GM23338 (cell line): ENCODE measurements around the gene POLR1A. TPM values are rescaled to one million over a fixed set of nuclear protein-coding genes. Genes with fewer than 3 reads are reported as not detected.

ENCODE experiments used
- ATAC-seq: fragments of 200-7000 bp; cut with Tn5 transposase; 3 replicates; pipeline ENCODE4 v1.9.1; 2020
- DNase-seq: peaks from one replicate; pipeline ENCODE4 v3.0.0-alpha.2; 2015; ENCODE audit warnings: low spot score
- H2AFZ ChIP-seq: fragments of 200-600 bp; sonication (generic); 2 replicates; pipeline ENCODE4 v1.8.0; 2016; ENCODE audit warnings: antibody characterized with exemption, mild to moderate bottlenecking, moderate library complexity
- H3F3A ChIP-seq: fragments of 200-600 bp; sonication (generic); replicated peaks from 2 replicates; pipeline ENCODE4 v1.8.0; 2017; ENCODE audit warnings: antibody characterized with exemption, mixed run types, low read depth
- H3K27ac ChIP-seq: fragments of 200-600 bp; sonication (generic); 2 replicates; pipeline ENCODE4 v1.6.1; 2016; ENCODE audit warnings: low read depth
- H3K27me3 ChIP-seq: fragments of 200-600 bp; sonication (generic); 2 replicates; pipeline ENCODE4 v1.8.0; 2016; ENCODE audit warnings: mild to moderate bottlenecking, mixed run types, moderate library complexity; ENCODE audit not compliant: insufficient read depth
- H3K36me3 ChIP-seq: fragments of 200-600 bp; sonication (generic); 2 replicates; pipeline ENCODE4 v1.8.0; 2016; ENCODE audit warnings: mild to moderate bottlenecking; ENCODE audit not compliant: insufficient read depth
- H3K4me1 ChIP-seq: fragments of 200-600 bp; sonication (generic); 2 replicates; pipeline ENCODE4 v1.8.0; 2016; ENCODE audit warnings: mild to moderate bottlenecking, moderate library complexity; ENCODE audit not compliant: insufficient read depth
- H3K4me2 ChIP-seq: fragments of 200-600 bp; sonication (generic); 2 replicates; pipeline ENCODE4 v1.7.1; 2017; ENCODE audit warnings: mixed run types
- H3K4me3 ChIP-seq: fragments of 200-600 bp; sonication (generic); 2 replicates; pipeline ENCODE4 v1.6.1; 2016; ENCODE audit warnings: mixed run types
- H3K79me2 ChIP-seq: fragments of 200-600 bp; sonication (generic); replicated peaks from 2 replicates; pipeline ENCODE4 v1.8.0; 2017; ENCODE audit warnings: mild to moderate bottlenecking; ENCODE audit not compliant: insufficient read depth
- H3K9me2 ChIP-seq: fragments of 200-600 bp; sonication (generic); 2 replicates; pipeline ENCODE4 v1.8.0; 2017; ENCODE audit not compliant: insufficient read depth
- H4K20me1 ChIP-seq: fragments of 200-600 bp; sonication (generic); replicated peaks from 2 replicates; pipeline ENCODE4 v1.8.0; 2017; ENCODE audit warnings: mild to moderate bottlenecking; ENCODE audit not compliant: insufficient read depth
- H3K27ac Mint-ChIP-seq: 2 replicates; pipeline ENCODE4 v1.8.0; 2020; ENCODE audit warnings: inconsistent platforms, mild to moderate bottlenecking, moderate library complexity, mixed read lengths
- H3K27me3 Mint-ChIP-seq: 3 replicates; pipeline ENCODE4 v1.8.0; 2022; ENCODE audit warnings: low read depth, mild to moderate bottlenecking, moderate library complexity, mixed read lengths, inconsistent platforms; ENCODE audit not compliant: insufficient read depth, poor library complexity
- H3K36me3 Mint-ChIP-seq: 3 replicates; pipeline ENCODE4 v1.8.0; 2021; ENCODE audit warnings: low read depth, mild to moderate bottlenecking, inconsistent platforms, moderate library complexity, mixed read lengths
- H3K4me1 Mint-ChIP-seq: 3 replicates; pipeline ENCODE4 v1.8.0; 2020; ENCODE audit warnings: mild to moderate bottlenecking, inconsistent platforms, mixed read lengths
- H3K4me3 Mint-ChIP-seq: 3 replicates; pipeline ENCODE4 v1.8.0; 2021; ENCODE audit warnings: moderate library complexity, mild to moderate bottlenecking, inconsistent platforms, mixed read lengths
- H3K9me3 Mint-ChIP-seq: 3 replicates; pipeline ENCODE4 v1.8.0; 2020; ENCODE audit warnings: moderate library complexity, mild to moderate bottlenecking, inconsistent platforms, mixed read lengths
- CREB1 ChIP-seq: fragments of 250-450 bp; sonication (Bioruptor Pico); IDR thresholded peaks from 2 replicates; pipeline ENCODE4 v1.5.0; 2020; ENCODE audit warnings: low read depth, mild to moderate bottlenecking, moderate library complexity
- ETS1 ChIP-seq: IDR thresholded peaks from 2 replicates; pipeline ENCODE4 v1.6.1; 2016; ENCODE audit warnings: antibody characterized with exemption
- EZH2phosphoT487 ChIP-seq: fragments of 200-600 bp; sonication (generic); IDR thresholded peaks from one replicate; pipeline ENCODE4 v1.8.1; 2018; ENCODE audit warnings: antibody characterized with exemption; ENCODE audit not compliant: unreplicated experiment
- JUNB ChIP-seq: IDR thresholded peaks from one replicate; pipeline ENCODE4 v1.6.1; 2016; ENCODE audit warnings: antibody characterized with exemption; ENCODE audit not compliant: unreplicated experiment
- NANOG ChIP-seq: IDR thresholded peaks from 2 replicates; pipeline ENCODE4 v1.6.1; 2016; ENCODE audit warnings: antibody characterized with exemption, borderline replicate concordance
- REST ChIP-seq: IDR thresholded peaks from one replicate; pipeline ENCODE4 v1.6.1; 2018; ENCODE audit warnings: antibody characterized with exemption; ENCODE audit not compliant: unreplicated experiment
- STAT1 ChIP-seq: IDR thresholded peaks from one replicate; pipeline ENCODE4 v1.6.1; 2016; ENCODE audit warnings: antibody characterized with exemption; ENCODE audit not compliant: unreplicated experiment
- ZNF114 ChIP-seq: fragments of 250-450 bp; sonication (Bioruptor Pico); IDR thresholded peaks from 2 replicates; pipeline ENCODE4 v1.5.0; 2020; ENCODE audit warnings: mild to moderate bottlenecking, moderate library complexity
- ZNF331 ChIP-seq: fragments of 250-450 bp; sonication (Bioruptor Pico); IDR thresholded peaks from 2 replicates; pipeline ENCODE4 v1.5.0; 2020; ENCODE audit warnings: low read depth, mild to moderate bottlenecking, moderate library complexity
- polyA plus RNA-seq: library from polyadenylated mRNA; unstranded; fragments of >200 nt; fragmentation: Nextera tagmentation; extraction: Ambion mirVana; gene quantifications from 2 replicates; pipeline ENCODE4 v1.2.1, GENCODE V29; 2016
- total RNA-seq: library from RNA; depleted of rRNA; stranded (reverse); fragments of >200 nt; shearing (Covaris generic); gene quantifications from 2 replicates; pipeline ENCODE4 v1.2.3, GENCODE V29; 2014
- TF ChIP-seq, protein P1 (sequence below), 2 experiments: fragments of 200-600 bp in 1 of 2; sonication (generic) in 1 of 2; conservative IDR thresholded peaks; 2 replicates each; pipeline versions ENCODE4 v1.5.1 to v1.6.1; 2016 to 2017; ENCODE audit warnings: antibody characterized with exemption in 2 of 2, low read depth in 2 of 2, mild to moderate bottlenecking in 2 of 2, moderate library complexity in 1 of 2

The POLR1A gene
- total and polyA plus RNA-seq, 2 experiments from 2014 or later: 13.8 to 43.2 TPM

DNA sequence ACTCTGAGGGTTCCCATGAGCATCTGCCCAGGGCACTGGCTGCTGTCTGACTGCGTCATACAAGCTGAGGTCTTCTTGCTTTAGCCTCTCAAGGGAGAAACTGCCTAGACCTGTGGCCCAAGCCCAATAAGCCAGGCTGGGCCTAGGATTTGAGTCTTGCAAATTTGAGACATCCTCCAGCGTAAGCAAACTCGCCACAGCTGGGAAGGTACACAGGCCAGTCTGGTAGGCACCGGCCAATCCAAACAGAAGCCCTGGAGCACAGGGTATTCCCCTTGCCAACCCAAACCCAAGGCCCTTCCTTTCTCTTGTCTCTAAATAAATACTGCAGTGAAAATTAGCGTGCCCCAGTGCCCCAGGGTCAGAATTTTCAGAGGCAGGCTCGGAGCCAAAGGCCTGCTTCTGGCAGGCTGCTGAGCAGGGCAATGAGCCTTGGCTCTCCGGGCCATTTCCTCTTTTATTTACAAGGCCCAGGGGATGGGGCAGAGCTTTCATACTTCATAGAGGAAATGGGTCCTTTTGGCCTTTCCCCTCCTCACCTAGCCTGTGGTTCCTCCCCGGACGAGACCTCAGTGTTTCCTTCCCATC is 33.3 kb downstream of the POLR1A start:
- no peaks in the 10 kb centered on the region for H3K4me1 Mint-ChIP-seq
- Histone ChIP-seq H3F3A (no peaks in the 10 kb centered on the region), H3K4me2 (no peak overlapping the region), H3K4me1 (no peaks in the 10 kb centered on the region), H3K27ac (no peak overlapping the region), H3K9me2 (no peaks in the 10 kb centered on the region), H4K20me1 (peaks cover 7% of the 10 kb centered on the region), H3K79me2 (no peaks in the 10 kb centered on the region), H2AFZ (no peak overlapping the region), H3K4me3 (no peak overlapping the region), H3K27me3 (no peaks in the 10 kb centered on the region), H3K36me3 (peaks cover 37% of the 10 kb centered on the region)
- peaks cover 88% of the 10 kb centered on the region for H3K36me3 Mint-ChIP-seq
- H3K27ac Mint-ChIP-seq: no peak overlapping the region
- no peak overlapping the region for H3K4me3 Mint-ChIP-seq
- TF ChIP-seq ETS1: no peak
- no peak for TF ChIP-seq JUNB
- no peak for TF ChIP-seq REST
- TF ChIP-seq, protein P1, sequence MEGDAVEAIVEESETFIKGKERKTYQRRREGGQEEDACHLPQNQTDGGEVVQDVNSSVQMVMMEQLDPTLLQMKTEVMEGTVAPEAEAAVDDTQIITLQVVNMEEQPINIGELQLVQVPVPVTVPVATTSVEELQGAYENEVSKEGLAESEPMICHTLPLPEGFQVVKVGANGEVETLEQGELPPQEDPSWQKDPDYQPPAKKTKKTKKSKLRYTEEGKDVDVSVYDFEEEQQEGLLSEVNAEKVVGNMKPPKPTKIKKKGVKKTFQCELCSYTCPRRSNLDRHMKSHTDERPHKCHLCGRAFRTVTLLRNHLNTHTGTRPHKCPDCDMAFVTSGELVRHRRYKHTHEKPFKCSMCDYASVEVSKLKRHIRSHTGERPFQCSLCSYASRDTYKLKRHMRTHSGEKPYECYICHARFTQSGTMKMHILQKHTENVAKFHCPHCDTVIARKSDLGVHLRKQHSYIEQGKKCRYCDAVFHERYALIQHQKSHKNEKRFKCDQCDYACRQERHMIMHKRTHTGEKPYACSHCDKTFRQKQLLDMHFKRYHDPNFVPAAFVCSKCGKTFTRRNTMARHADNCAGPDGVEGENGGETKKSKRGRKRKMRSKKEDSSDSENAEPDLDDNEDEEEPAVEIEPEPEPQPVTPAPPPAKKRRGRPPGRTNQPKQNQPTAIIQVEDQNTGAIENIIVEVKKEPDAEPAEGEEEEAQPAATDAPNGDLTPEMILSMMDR (conservative IDR thresholded peaks at IDR 0.05; ENCODE audit: low read depth in 2 of 2): no peak
- TF ChIP-seq CREB1 (CRISPR knock-in tag): no peak
- TF ChIP-seq EZH2phosphoT487: no peak
- TF ChIP-seq ZNF331 (CRISPR knock-in tag): no peak
- no peak for TF ChIP-seq STAT1
- TF ChIP-seq ZNF114 (CRISPR knock-in tag): no peak
- no peak for DNase-seq
- ATAC-seq: no peak
- H3K27me3 Mint-ChIP-seq: peaks cover 1% of the 10 kb centered on the region
- no peaks in the 10 kb centered on the region for H3K9me3 Mint-ChIP-seq

GRCh38 chr2:86070868-86071267 is 34.8 kb downstream of the POLR1A start:
- H3K27me3 ChIP-seq: no peaks in the 10 kb centered on the region
- no peak overlapping the region for H2AFZ ChIP-seq
- no peaks in the 10 kb centered on the region for H3K9me2 ChIP-seq
- peaks cover 7% of the 10 kb centered on the region for H4K20me1 ChIP-seq
- no peak overlapping the region for H3K27ac Mint-ChIP-seq
- peaks cover 86% of the 10 kb centered on the region for H3K36me3 Mint-ChIP-seq
- H3K36me3 ChIP-seq: peaks cover 28% of the 10 kb centered on the region
- no peaks in the 10 kb centered on the region for H3K4me1 Mint-ChIP-seq
- no peak overlapping the region for H3K4me2 ChIP-seq
- H3K27ac ChIP-seq: no peak overlapping the region
- H3F3A ChIP-seq: no peaks in the 10 kb centered on the region
- DNase-seq (no peak), ATAC-seq (no peak)
- H3K4me3 ChIP-seq: no peak overlapping the region
- no peaks in the 10 kb centered on the region for H3K9me3 Mint-ChIP-seq
- H3K4me1 ChIP-seq: no peaks in the 10 kb centered on the region
- H3K27me3 Mint-ChIP-seq: no peaks in the 10 kb centered on the region
- no peak overlapping the region for H3K4me3 Mint-ChIP-seq
- H3K79me2 ChIP-seq: no peaks in the 10 kb centered on the region
- no peak for TF ChIP-seq ZNF331 (CRISPR knock-in tag)
- no peak for TF ChIP-seq NANOG
